Gastrocnemius medialis (tissue), 4 donors: ENCODE data around the gene COL19A1. TPM values are rescaled to one million over a fixed set of nuclear protein-coding genes. Genes with fewer than 3 reads are reported as not detected.

Experiments used
- ATAC-seq, 2 donors: fragments of 150-250 bp; one replicate each; pipeline ENCODE4 v1.9.1; 2016
- DNase-seq, 2 donors: peaks; one replicate each; pipeline ENCODE4 v3.0.0-alpha.2; 2019
- H3K27ac ChIP-seq, 4 donors: fragments of 200-600 bp; sonication (generic); 1 replicate in 1 of 4; 2 replicates in 3 of 4; pipeline ENCODE4 v1.5.1; 2016 to 2018; ENCODE audit warnings: mild to moderate bottlenecking in 2 of 4, moderate library complexity in 1 of 4
- H3K27me3 ChIP-seq, 3 donors: fragments of 200-600 bp; sonication (generic) in 2 of 3; 1 replicate in 1 of 3; 2 replicates in 2 of 3; pipeline versions ENCODE4 v1.5.1 to v1.6.0; 2016 to 2019; ENCODE audit warnings: mild to moderate bottlenecking in 1 of 3, moderate library complexity in 1 of 3
- H3K36me3 ChIP-seq, 2 donors: fragments of 200-600 bp; sonication (generic) in 1 of 2; one replicate each; pipeline ENCODE4 v1.5.1; 2017 to 2018
- H3K4me1 ChIP-seq, 2 donors: fragments of 200-600 bp; sonication (generic) in 1 of 2; one replicate each; pipeline ENCODE4 v1.5.1; 2016 to 2017; ENCODE audit warnings: mild to moderate bottlenecking in 2 of 2
- H3K4me3 ChIP-seq, 4 donors: fragments of 200-600 bp; sonication (generic) in 3 of 4; 1 replicate in 1 of 4; 2 replicates in 3 of 4; pipeline ENCODE4 v1.5.1; 2016 to 2019; ENCODE audit warnings: mild to moderate bottlenecking in 2 of 4
- H3K9me3 ChIP-seq, 3 donors: fragments of 200-600 bp; sonication (generic) in 2 of 3; 1 replicate in 1 of 3; 2 replicates in 2 of 3; pipeline ENCODE4 v1.5.1; 2016 to 2019
- CTCF ChIP-seq, 5 experiments: fragments of 450-650 bp in 3 of 5; fragments of 200-600 bp in 2 of 5; sonication (generic) in 2 of 5; IDR thresholded peaks in 4 of 5; conservative IDR thresholded peaks in 1 of 5; 1 replicate in 4 of 5; 2 replicates in 1 of 5; pipeline ENCODE4 v1.5.1; 2016 to 2019; ENCODE audit warnings: antibody characterized with exemption in 5 of 5, mild to moderate bottlenecking in 3 of 5, moderate library complexity in 3 of 5
- POLR2A ChIP-seq, 2 donors: fragments of 450-650 bp; IDR thresholded peaks; one replicate each; pipeline ENCODE4 v1.6.1; 2017; ENCODE audit warnings: antibody characterized with exemption in 2 of 2, mild to moderate bottlenecking in 2 of 2, moderate library complexity in 2 of 2
- in situ Hi-C, 4 donors: fragments of 200-750 bp; cut with MboI; loops; one replicate each; pipeline versions ENCODE4 v1.15.0 to v1.8.0; 2017; ENCODE audit warnings: low sequenced_read_pairs in 4 of 4
- intact Hi-C: fragments of 100-400 bp; cut with DNase I; formaldehyde crosslinking; loops from one replicate; pipeline ENCODE4 v1.15.1; 2023; ENCODE audit warnings: low total_unique reads
- total RNA-seq, 4 donors: library from RNA; depleted of rRNA; stranded (reverse); fragments of >200 nt; gene quantifications; one replicate each; pipeline versions ENCODE4 v1.1.0 to v1.2.3, GENCODE V29; 2016

COL19A1 gene
- total RNA-seq, 4 donors from 2014 or later, result 0.05 to 0.65 (median 0.14) TPM

- intact Hi-C loops (no loop called here), in situ Hi-C loops (no loop called here)
- no peaks in the 10 kb centered on the region for H3K9me3 ChIP-seq
- H3K4me3 ChIP-seq, result no peak overlapping the region
- no peaks in the 10 kb centered on the region for H3K27me3 ChIP-seq
- no peak for TF ChIP-seq CTCF (IDR thresholded peaks at IDR 0.05 in 4 of 5, conservative IDR thresholded peaks at IDR 0.05 in 1 of 5)
- no peak for TF ChIP-seq POLR2A (IDR thresholded peaks at IDR 0.05)
- ATAC-seq (no peak), DNase-seq (no peak)
- H3K4me1 ChIP-seq, result no peaks in the 10 kb centered on the region
- no peaks in the 10 kb centered on the region for H3K36me3 ChIP-seq
- H3K27ac ChIP-seq, result no peak overlapping the region
Measured at GRCh38 chr6:69894578-69895347, 28.4 kb downstream of the COL19A1 start.

GRCh38 chr6:69895396-69895795 lies 29.0 kb downstream of the COL19A1 start:
- intact Hi-C loops, result no loop called here
- no peak overlapping the region for H3K27ac ChIP-seq
- TF ChIP-seq POLR2A (IDR thresholded peaks at IDR 0.05) (no peak), CTCF (IDR thresholded peaks at IDR 0.05 in 4 of 5, conservative IDR thresholded peaks at IDR 0.05 in 1 of 5) (no peak)
- H3K4me3 ChIP-seq, result no peak overlapping the region
- in situ Hi-C loops, result no loop called here
- H3K27me3 ChIP-seq, result no peaks in the 10 kb centered on the region
- H3K4me1 ChIP-seq, result no peaks in the 10 kb centered on the region
- no peaks in the 10 kb centered on the region for H3K36me3 ChIP-seq
- DNase-seq (no peak), ATAC-seq (no peak)
- no peaks in the 10 kb centered on the region for H3K9me3 ChIP-seq

- Histone ChIP-seq H3K27me3 (no peaks in the 10 kb centered on the region), H3K4me1 (peaks cover 0 to 3% of the 10 kb centered on the region in 2 donors), H3K36me3 (no peaks in the 10 kb centered on the region), H3K9me3 (no peaks in the 10 kb centered on the region), H3K4me3 (no peak overlapping the region), H3K27ac (no peak overlapping the region)
- in situ Hi-C loops, result no loop called here
- DNase-seq, result no peak
- intact Hi-C loops, result no loop called here
- no peak for TF ChIP-seq POLR2A (IDR thresholded peaks at IDR 0.05)
- no peak for TF ChIP-seq CTCF (IDR thresholded peaks at IDR 0.05 in 4 of 5, conservative IDR thresholded peaks at IDR 0.05 in 1 of 5)
- ATAC-seq, result no peak
Measured at GRCh38 chr6:69900869-69901268, 34.5 kb downstream of the COL19A1 start.

GRCh38 chr6:69901361-69901760 lies 35.0 kb downstream of the COL19A1 start:
- no peaks in the 10 kb centered on the region for H3K36me3 ChIP-seq
- H3K4me1 ChIP-seq, result peaks cover 0 to 3% of the 10 kb centered on the region in 2 donors
- TF ChIP-seq POLR2A (IDR thresholded peaks at IDR 0.05) (no peak), CTCF (IDR thresholded peaks at IDR 0.05 in 4 of 5, conservative IDR thresholded peaks at IDR 0.05 in 1 of 5) (no peak)
- ATAC-seq (no peak), DNase-seq (no peak)
- no peaks in the 10 kb centered on the region for H3K9me3 ChIP-seq
- intact Hi-C loops (no loop called here), in situ Hi-C loops (no loop called here)
- no peak overlapping the region for H3K4me3 ChIP-seq
- no peaks in the 10 kb centered on the region for H3K27me3 ChIP-seq
- no peak overlapping the region for H3K27ac ChIP-seq
